Limb (tissue), 2 donors: ENCODE measurements around the gene SBF1.

Experiments used
- DNase-seq, 2 donors: peaks; one replicate each; pipeline ENCODE4 v3.0.0-alpha.2; 2016; ENCODE audit errors: extremely low spot score in 2 of 2

SBF1 gene

DNA sequence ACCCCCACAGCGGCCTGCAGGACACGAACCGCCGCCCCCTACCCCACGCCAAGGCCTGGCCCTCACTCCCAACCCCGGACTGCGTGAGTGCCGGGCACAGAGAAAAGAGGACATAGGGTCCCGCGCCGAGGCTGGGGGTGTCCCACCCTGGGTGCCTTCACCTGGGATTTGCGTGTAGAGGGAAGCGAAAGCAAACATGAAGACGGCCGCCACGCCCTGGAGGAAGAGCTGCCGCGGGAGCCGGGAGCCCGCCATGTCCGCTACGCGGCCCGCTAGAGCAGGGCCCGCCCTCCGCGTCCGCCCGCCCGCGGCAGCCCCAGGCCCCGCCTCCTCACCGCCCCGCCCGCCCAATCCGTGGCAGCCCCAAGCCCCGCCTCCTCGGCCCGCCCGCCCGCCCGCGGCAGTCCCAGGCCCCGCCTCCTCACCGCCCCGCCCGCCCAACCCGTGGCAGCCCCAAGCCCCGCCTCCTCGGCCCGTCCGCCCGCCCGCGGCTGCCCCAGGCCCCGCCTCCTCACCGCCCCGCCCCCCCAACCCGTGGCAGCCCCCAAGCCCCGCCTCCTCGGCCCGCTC lies 32.7 kb upstream of the SBF1 start, which contains the start of gene LMF2:
LMF2 (minus strand) TSS at position 282 of the 570 bp plus-strand sequence; CDS start at position 255, 27 bp downstream.
- peak in 1 of 2 donors; percentile 89 for DNase-seq

DNA sequence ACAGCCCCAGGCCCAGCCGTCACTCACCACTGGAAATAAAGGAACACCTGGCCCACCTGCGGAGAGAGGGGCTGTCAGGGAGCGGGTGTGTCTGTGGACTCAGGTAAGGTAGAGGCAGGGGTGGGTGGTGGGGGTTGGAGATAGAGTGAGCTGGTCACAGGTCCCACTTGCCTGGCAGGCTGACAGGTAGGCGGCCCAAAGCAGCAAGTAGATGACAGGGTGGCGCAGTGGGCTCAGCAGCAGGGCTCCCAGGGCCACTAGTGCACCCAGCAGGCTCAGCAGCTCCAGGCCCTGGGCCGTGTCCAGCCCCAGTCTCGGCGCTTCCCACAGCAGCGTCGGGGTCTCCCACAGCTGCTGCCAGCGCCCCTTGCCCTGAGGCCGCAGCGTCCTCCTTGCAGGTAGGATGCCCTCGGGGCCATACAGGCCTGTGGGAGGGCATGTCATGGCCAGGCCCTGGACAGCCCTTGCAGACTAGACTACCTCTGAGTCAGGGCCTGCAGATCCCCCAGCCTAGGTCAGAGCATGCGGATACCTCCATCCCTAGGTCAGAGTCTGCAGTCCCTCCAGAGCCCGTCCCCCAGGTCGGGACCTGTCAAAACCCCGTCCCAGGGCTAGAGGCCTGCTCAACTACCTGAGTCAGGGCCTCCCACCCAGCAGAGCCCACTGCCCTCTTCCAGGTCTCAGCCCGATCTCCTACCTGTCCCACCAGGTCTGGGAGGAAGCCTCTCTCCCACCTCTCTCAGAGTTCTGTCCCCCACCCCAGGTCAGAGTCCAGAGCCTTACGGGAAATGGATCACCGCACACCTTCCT lies 32.0 kb upstream of the SBF1 start:
- DNase-seq = peak in 1 of 2 donors; percentile 45

DNA sequence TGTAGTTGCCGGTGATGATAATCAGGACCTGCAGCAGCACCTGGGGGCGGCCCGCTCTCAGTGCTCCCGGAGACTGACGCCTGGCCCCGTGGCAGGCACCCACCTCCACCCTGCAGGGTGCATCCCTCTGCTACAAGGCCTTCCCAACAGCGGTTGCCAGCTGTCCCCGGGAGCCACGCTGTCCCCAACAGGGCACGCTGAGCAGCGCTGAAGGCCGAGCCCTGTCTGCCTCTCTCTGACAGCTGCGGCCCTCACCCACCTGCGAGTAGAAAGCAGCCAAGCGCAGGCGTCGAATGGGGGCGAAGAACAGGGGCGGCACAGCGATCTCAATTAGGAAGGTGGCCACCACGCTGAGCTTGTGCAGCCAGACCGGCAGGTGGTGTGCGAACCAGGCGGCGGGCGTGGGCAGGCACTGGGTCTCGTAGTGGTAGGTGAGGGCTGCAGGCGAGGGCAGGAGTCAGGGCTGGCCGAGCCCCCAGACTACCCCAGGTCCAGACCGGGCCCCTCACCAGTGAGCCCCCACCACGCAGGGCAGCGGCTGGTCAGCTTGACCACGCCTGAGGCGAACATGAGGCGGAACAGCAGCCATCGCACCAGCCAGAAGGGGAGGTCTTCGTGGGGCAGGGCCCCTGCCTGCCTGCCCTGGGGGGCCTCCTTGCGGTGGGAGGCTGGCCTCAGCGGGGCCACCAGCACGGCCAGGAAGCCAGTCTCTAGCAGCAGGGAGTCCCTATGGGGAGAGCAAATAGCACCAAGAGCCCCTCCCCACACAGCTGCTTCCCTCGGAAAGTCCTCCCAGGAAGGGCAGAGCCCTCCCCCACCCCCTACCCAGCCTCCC lies 31.2 kb upstream of the SBF1 start:
- DNase-seq = peak in 1 of 2 donors; percentile 30

DNA sequence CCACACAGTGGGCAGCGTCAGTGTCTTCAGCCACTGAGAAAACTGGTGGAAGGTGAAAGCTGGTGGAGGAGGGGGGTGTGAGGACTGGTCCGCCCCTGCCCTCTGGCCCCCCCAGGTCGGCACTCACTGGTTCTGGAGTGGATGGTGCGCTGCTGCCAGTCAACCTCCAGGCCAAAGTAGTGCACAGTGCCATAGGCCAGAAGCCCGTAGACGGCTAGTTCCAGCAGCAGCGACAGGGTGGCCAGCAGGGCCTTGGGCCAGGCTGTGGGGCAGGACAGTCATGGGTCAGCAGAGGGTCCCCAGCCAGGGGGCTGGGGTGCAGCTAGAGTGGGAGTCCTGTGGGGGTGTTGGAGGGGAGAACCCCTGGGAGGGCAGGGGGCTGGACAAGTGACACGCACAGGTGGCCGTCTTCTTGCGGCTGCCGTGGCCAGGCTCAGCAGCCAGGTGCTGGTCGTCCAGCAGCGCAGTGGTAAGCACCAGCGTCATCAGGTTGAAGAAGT lies 30.5 kb upstream of the SBF1 start:
- DNase-seq = peak in 1 of 2 donors; percentile 30

DNA sequence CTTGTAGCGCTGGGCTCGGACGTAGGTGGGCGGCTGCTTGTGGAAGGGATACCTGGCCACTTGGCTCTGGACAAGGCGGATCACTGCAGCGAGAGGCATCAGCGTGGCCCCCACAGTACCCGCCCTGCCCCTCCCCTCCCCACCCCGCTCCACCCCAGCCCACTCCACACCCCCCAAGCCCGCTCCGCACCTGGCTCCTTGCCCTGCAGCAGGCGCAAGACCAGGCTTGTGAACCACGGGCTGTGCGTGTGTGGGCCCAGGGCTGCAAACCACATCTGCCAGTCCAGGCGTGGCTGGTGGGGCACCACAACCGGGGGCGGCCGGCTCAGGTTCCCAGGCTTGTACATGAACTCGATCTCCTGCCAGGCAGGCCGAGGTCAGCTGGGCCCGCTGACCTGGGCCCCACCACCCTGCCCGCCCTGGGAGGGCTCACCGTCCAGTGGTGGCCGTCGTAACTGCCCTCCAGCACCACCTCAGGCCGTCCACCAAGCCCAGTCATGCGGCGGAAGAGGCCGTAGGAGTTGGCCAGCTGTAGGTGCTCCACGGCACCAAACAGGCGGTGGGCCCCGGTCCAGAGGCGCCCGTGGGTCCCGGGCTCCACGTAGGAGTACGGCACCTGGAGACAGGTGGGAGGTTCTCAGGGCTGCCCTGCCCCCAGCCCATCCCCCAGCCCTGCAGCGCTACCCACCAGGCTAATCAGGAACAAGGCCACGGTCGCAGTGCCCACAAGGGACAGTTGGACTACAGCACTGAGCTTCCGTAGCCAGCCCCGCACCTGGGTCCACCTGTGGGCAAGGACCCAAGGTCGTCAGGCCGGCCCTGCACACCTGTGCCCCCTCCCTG lies 29.8 kb upstream of the SBF1 start:
- DNase-seq = peak in 1 of 2 donors; percentile 34

DNA sequence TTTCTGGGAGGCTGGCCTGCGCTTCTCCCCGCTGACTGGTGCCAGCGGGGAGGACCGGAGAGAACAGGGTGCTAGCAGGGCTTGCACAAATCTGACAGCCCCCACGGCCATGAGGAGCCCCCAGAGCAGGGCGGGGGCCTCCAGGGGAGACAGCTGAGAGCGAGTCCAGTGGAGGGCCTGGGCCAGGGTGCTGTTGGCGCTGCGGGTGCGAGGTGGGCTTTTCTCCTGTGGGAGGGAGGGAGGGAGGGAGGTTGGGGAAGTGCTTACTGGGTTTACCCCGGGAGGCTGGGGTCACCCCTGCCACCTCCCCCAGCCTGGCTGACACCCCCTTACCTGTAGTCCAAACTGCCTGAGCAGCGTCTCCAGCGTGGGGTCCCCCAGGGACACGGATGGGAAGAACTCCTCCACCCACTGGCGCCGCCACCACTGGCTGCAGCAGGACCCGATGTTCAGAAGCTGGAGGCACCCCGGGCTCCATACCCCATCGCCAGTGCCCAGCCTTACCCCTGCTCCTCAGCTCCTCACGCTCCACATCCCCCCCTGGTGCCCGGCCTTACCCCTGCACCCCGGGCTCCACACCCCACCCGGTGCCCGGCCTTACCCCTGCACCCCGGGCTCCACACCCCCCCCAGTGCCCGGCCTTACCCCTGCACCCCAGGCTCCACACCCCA lies 28.8 kb upstream of the SBF1 start:
- DNase-seq = peak in 1 of 2 donors; percentile 35

DNA sequence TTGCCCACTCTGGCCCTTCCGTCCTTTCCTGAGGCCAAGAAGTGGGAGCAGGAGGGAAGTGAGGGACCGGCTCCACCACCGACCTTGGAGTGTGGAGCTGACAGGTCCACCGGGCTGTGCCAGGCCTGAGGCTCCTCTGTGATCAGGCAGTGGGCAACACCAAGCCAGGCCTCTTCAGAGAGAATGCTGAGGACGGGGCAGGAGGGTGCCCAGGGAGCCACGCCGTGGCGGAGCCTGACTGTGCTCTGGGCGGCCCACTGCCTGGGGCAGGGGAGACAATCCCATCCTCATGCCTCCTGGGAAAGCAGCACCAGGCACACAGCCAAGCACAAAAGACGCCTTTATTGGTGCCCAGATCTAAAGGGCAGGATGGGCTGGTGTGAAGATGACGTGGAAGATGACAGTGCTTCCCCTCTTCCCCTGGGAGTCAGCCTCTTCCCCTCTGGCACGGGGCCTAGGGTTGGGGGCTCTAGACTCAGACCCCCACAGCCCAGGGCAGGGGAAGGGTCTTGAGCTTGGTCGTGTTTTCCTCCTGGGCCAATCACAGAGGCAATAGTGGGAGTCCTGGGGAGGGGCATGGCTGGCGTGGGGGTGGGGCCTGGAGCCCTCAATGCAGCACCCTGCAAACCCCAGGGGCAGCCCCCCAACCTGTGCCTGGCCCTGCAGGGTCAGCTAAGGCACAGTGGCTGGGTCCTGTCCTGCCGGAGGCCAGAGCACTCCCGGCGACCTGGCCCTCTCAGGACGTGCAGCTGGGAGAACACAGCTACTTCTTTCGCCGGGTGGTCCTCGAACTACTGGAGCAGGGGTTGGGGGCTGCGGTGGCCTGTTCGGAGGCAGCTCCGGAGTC lies 28.0 kb upstream of the SBF1 start:
- no peak for DNase-seq

DNA sequence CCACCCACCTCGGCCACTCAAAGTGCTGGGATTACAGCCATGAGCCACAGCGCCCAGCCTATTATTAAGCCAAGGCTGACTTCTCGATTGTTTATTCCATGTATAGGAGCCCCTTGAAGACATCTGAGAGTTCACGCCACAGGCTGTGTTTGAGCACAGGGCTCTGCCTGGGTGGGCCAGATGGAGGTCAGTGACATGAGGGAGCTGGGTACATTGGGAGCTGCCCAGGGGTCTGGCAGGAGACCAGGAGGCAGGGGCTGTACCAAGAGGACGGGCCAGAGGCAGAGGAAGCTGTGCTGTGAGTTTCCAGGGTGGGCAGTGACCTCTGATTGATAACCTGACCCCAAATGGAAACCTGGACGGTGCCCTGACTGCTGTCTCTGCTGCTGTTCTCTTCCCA lies 27.3 kb upstream of the SBF1 start:
- DNase-seq = no peak

DNA sequence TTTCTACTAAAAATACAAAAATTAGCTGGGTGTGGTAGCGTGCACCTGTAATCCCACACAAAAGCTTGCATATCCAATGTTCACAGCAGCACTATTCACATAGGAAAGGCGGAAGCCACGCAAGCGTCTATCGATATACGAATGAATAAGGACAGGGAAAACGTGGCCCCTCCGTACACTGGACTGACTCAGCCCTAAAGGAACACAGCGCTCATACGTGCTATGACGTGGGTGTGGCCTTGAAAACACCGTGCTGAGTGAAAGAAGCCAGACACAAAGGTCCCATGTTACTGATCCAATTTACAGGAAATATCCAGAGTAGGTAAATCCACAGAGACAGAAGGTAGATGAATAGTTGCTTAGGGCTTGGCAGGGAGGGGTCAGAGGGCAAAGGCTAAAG lies 25.6 kb upstream of the SBF1 start:
- DNase-seq = no peak

DNA sequence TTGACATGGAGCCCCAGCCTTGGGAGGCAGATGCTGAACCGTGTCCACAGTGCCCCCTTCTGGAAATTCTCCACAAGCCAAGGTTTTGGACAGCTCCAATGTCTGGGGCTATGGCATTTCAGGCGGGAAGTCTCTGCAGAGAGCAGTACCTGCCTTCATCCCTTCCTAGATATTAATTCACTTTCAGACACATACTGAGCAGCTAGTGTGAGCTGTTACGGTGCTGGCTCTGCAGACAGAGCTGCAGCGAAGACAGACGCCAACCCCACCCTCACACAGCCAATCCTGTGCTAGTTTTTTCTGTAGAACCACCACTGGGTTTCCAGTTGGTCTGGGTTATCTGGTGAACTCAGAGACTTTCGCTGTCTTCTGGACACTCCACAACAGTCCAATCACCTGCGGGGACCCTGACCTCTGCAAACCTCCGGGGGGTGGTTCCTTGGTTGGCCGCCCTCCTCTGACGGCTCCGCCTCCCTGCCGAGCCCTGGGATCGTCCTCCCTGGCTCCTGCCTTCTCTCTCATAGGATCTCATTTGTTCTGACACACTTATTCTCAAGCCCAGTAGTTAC lies 23.6 kb upstream of the SBF1 start:
- peak in 1 of 2 donors; percentile 51 for DNase-seq

DNA sequence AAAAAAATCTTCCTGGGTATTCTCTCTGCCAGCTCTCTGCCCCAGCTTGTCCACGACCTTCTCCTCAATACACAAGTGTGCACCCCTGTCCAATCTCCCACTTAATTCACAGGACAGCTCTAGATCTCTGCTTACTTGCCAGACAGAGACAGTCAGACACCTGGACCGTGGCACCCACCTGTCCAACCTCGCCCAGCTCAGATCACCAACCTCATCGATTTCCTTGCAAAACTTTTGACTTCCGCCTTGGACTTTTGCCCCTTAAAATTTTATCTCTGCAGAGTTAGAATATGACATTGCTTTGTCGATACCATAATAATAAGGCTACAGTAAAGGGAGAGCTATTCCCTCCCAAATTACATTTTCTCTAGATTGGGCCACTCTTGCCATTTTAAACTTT lies 22.3 kb upstream of the SBF1 start:
- DNase-seq = no peak

DNA sequence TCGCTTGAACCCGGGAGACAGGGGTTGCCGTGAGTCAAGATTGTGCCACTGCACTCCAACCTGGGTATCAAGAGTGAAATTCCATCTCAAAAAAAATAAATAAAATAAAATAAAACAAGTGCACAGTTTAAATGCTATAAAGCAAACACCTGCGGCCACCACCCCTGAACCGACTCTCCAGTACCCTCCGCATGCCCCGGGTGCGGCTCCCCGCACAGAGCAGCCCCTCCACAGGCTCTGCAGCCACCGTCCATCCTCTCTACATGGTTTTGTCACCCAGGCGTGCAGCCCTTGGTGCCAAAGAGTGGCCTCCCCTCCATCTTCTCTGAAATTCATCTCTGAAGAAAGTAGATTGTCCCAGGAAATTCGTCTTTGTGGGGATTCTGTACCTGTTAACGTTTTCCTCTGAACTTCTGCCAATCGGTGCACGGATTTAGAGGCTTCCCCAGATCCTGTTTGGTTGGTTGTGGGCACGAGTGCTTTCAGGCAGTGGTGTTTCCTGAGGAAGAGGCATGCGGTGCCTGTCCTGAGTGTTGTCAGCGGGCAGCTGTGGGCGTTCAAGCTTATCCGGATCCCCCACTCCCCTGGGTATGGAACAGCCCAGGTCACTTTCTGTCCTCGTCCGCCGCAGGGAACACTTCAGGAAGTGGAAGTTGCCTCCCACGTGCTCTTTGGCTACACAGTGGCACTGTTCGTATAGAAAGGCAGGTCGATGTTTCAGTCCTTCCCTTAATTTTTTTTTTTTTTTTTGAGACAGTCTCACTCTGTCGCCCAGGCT lies 15.9 kb upstream of the SBF1 start:
- no peak for DNase-seq

DNA sequence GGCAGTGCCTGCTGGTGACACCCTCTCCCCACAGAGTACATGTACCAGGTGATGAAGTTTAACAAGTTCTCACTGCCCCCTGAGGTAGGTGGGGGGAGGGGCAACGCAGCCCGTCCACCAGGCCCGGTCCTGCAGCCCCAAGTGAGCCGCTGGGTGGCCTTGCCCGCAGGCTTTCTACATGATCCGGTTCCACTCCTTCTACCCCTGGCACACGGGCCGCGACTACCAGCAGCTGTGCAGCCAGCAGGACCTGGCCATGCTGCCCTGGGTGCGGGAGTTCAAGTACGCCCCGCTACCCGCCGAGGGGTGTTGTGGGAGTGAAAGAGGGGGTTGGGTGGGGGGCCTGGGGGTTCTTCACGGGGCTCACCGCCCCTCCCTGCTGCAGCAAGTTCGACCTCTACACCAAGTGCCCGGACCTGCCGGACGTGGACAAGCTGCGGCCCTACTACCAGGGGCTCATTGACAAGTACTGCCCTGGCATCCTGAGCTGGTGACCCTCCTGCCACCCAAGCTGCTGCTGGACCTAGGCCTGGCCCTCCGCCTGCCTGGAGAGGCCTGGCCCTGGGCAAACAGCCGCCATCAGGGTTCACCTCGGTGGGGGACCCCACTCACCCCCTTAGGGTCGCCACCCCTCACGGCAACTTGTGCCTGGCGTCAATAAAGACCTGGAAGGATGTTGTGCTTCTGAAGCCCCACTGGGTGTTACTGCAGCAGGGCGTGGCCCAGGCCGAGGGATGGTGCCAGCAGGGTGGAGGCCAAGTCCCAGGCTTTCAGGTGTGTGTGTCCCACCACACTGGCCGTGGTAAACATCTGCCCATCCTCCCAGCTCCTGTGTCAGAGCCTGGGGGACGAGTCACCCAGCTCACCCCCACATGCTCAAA lies 14.8 kb upstream of the SBF1 start:
- DNase-seq = peak in 1 of 2 donors; percentile 19

DNA sequence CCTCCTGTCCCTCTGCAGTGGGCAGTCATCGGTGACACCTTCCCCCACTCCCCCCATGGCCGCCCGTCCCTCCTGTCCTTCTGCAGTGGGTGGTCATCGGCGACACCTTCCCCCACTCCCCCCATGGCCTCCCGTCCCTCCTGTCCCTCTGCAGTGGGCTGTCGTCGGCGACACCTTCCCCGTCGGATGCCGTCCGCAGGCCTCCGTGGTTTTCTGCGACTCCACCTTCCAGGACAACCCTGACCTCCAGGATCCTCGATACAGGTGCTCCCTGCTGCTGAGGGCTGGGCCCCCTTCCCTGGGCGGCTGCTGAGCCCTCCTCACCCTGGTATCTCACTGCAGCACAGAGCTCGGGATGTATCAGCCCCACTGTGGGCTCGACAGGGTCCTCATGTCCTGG lies 14.1 kb upstream of the SBF1 start:
- peak in 1 of 2 donors; percentile 23 for DNase-seq

DNA sequence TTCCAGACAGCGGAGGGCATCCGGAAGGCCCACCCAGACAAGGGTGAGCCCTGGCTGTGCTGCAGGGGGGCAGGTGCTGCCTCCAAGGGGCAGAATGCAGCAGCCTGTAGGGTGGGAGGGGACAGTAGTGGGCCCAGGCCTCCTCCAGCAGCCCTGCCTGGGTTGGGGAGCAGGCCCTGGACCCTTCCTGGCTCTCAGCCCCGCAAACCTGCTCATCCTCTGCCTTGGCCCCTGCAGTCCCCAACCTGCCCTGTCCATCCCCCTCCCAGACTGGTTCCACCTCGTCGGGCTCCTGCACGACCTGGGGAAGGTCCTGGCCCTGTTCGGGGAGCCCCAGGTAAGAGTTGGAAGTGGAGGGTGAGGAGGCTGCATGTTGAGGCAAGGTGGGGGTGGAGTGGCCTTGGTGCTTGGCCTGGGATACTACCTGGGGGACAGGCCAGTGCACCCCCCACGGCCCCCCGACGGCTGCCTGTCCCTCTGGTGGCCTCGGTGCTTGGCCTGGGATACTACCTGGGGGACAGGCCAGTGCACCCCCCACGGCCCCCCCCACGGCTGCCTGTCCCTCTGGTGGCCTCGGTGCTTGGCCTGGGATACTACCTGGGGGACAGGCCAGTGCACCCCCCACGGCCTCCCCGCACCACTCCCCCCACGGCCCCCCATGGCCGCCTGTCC lies 13.3 kb upstream of the SBF1 start:
- DNase-seq = peak in 1 of 2 donors; percentile 20

DNA sequence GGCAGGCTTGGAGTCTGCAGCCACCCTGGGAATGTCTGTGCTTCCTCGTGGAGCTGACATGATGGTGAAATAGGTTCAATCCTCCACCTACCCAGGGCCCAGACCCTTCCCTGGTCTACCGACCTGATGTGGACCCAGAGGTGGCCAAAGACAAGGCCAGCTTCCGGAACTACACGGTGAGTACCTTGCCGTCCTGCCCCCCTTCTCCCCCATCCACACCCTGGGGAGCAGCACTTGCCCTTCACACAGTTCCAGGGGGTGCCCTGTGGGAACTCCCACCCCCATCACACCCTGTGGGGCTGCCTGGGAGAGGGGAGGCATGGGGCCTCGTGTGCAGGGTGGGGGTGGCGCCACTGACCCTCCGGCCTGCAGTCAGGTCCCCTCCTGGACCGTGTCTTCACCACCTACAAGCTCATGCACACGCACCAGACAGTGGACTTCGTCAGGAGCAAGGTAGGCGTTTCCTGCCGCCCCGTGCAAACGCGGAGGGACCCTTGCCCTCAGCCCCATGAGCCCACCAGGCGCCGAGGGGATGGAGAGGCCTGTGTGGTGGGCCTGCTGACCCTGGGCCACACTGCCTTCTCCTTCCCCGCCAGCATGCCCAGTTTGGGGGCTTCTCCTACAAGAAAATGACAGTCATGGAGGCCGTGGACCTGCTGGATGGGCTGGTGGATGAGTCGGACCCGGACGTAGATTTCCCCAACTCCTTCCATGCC lies 12.6 kb upstream of the SBF1 start:
- DNase-seq = peak in 1 of 2 donors; percentile 20
